ENCODE results near the gene MYO9A. TPM values are rescaled to one million over a fixed set of nuclear protein-coding genes. Genes with fewer than 3 reads are reported as not detected.

Gene MYO9A
- total RNA-seq, 2 donors from 2014 or later: 12.9 to 27.8 TPM

- ATAC-seq: no peak
- TF ChIP-seq CTCF (IDR thresholded peaks at IDR 0.05): no peak
- no peak for TF ChIP-seq POLR2A (IDR thresholded peaks at IDR 0.05)
- Histone ChIP-seq H3K9me3 (no peaks in the 10 kb centered on the region), H3K4me3 (no peak overlapping the region), H3K27ac (no peak overlapping the region), H3K36me3 (replicated peaks in 1 of 2; ENCODE audit: insufficient read depth in 1 of 2, low read depth in 2 of 2) (no peaks in the 10 kb centered on the region), H3K4me1 (no peaks in the 10 kb centered on the region), H3K27me3 (no peaks in the 10 kb centered on the region)
- DNase-seq: no peak
- 82 to 86% methylated on average over 1 of the region's 1 CpG for WGBS, 2 donors
- intact Hi-C loops (cut with DNase I): no loop called here
Observed at GRCh38 chr15:71962537-71962936, 155.4 kb downstream of the MYO9A start.

DNA sequence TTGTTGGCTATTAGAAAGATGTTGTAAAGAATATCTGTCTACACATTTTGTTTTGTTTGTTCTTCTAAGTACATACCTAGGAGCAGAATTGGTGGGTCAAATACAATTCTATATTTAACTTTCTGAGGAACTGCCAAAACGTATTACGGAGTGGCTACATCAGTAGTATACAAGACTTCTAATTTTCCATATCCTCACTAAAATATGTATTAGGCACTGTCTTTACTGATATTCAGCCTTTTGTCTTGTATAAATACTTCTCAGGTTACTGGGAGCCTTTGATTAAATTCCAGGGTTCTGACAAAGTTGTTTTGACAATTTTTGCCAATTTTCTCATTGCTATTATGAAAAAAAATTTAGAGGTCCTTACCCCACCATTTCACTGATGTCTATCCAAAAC is 160.9 kb downstream of the MYO9A start:
- no peak overlapping the region for H3K27ac ChIP-seq
- WGBS, 2 donors: 87 to 93% methylated on average over 2 of the region's 2 CpGs
- H3K4me1 ChIP-seq: no peaks in the 10 kb centered on the region
- no peak overlapping the region for H3K4me3 ChIP-seq
- no peaks in the 10 kb centered on the region for H3K36me3 ChIP-seq (replicated peaks in 1 of 2; ENCODE audit: insufficient read depth in 1 of 2, low read depth in 2 of 2)
- ATAC-seq (no peak), DNase-seq (no peak)
- intact Hi-C loops (cut with DNase I): no loop called here
- no peaks in the 10 kb centered on the region for H3K9me3 ChIP-seq
- no peaks in the 10 kb centered on the region for H3K27me3 ChIP-seq
- TF ChIP-seq POLR2A (IDR thresholded peaks at IDR 0.05): no peak
- TF ChIP-seq CTCF (IDR thresholded peaks at IDR 0.05): no peak

DNA sequence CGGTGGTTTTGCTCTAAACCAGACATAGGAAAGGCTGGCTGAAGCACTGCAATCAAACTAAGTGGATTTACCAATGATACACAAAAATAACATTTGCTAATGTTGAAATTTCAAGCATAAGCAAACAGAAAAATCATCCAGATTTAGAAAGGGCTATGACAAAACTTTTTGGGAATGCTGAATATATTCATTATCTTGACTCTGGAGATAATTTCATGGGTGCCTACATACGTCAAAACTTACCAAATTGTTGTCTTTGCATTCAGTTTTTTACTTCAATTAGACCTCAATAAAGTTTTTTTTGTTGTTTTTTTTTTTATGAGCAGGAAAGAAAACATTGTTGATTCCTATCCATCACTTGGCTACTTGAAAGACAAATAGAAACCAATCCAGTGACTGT is 166.8 kb downstream of the MYO9A start:
- Histone ChIP-seq H3K27ac (no peak overlapping the region), H3K27me3 (no peaks in the 10 kb centered on the region), H3K9me3 (no peaks in the 10 kb centered on the region), H3K4me1 (no peaks in the 10 kb centered on the region), H3K36me3 (replicated peaks in 1 of 2; ENCODE audit: insufficient read depth in 1 of 2, low read depth in 2 of 2) (no peaks in the 10 kb centered on the region), H3K4me3 (no peak overlapping the region)
- DNase-seq (no peak), ATAC-seq (no peak)
- intact Hi-C loops (cut with DNase I): no loop called here
- 87 to 95% methylated on average over 2 of the region's 2 CpGs for WGBS, 2 donors
- TF ChIP-seq CTCF (IDR thresholded peaks at IDR 0.05): no peak
- TF ChIP-seq POLR2A (IDR thresholded peaks at IDR 0.05): no peak

- TF ChIP-seq POLR2A (IDR thresholded peaks at IDR 0.05) (no peak), CTCF (IDR thresholded peaks at IDR 0.05) (no peak)
- no peaks in the 10 kb centered on the region for H3K36me3 ChIP-seq (replicated peaks in 1 of 2; ENCODE audit: insufficient read depth in 1 of 2, low read depth in 2 of 2)
- 87 to 100% methylated on average over 1 of the region's 1 CpG for WGBS, 2 donors
- no peaks in the 10 kb centered on the region for H3K27me3 ChIP-seq
- no peaks in the 10 kb centered on the region for H3K9me3 ChIP-seq
- no peak overlapping the region for H3K27ac ChIP-seq
- H3K4me1 ChIP-seq: no peaks in the 10 kb centered on the region
- DNase-seq (no peak), ATAC-seq (no peak)
- intact Hi-C loops (cut with DNase I): no loop called here
- H3K4me3 ChIP-seq: no peak overlapping the region
Observed at GRCh38 chr15:71945012-71945411, 172.9 kb downstream of the MYO9A start.

GRCh38 chr15:71943806-71944205 is 174.1 kb downstream of the MYO9A start:
- no peak overlapping the region for H3K27ac ChIP-seq
- intact Hi-C loops (cut with DNase I): no loop called here
- TF ChIP-seq POLR2A (IDR thresholded peaks at IDR 0.05): no peak
- no peak for TF ChIP-seq CTCF (IDR thresholded peaks at IDR 0.05)
- no peaks in the 10 kb centered on the region for H3K4me1 ChIP-seq
- no peaks in the 10 kb centered on the region for H3K36me3 ChIP-seq (replicated peaks in 1 of 2; ENCODE audit: insufficient read depth in 1 of 2, low read depth in 2 of 2)
- H3K27me3 ChIP-seq: no peaks in the 10 kb centered on the region
- no peaks in the 10 kb centered on the region for H3K9me3 ChIP-seq
- H3K4me3 ChIP-seq: no peak overlapping the region
- ATAC-seq (no peak), DNase-seq (no peak)
- WGBS, 2 donors: 89% methylated on average over 5 of the region's 5 CpGs

Measured in body of pancreas (tissue), 4 donors.